Measurements from ENCODE around the gene CDYL. TPM values are rescaled to one million over a fixed set of nuclear protein-coding genes. Genes with fewer than 3 reads are reported as not detected.

CDYL gene
- total and polyA plus RNA-seq, 2 experiments from 2014 or later = 38.0 to 60.8 TPM

GRCh38 chr6:4972438-4972837, 196.2 kb downstream of the CDYL start:
- Histone ChIP-seq H3K4me1 (ENCODE audit: low read depth) (peaks cover 8% of the 10 kb centered on the region), H3K4me3 (no peak overlapping the region), H3K27me3 (no peaks in the 10 kb centered on the region), H3K27ac (no peak overlapping the region), H3K9me3 (ENCODE audit: low read depth) (no peaks in the 10 kb centered on the region), H3K36me3 (no peaks in the 10 kb centered on the region)
- no peak for DNase-seq (ENCODE audit: low read depth in 1 of 2, low spot score in 1 of 2)
- no peak for TF ChIP-seq CTCF (IDR thresholded peaks at IDR 0.05; ENCODE audit: low read depth, low read length)

GRCh38 chr6:4973415-4973814, 197.2 kb downstream of the CDYL start:
- Histone ChIP-seq H3K4me3 (no peak overlapping the region), H3K27me3 (no peaks in the 10 kb centered on the region), H3K9me3 (ENCODE audit: low read depth) (no peaks in the 10 kb centered on the region), H3K36me3 (no peaks in the 10 kb centered on the region), H3K27ac (no peak overlapping the region), H3K4me1 (ENCODE audit: low read depth) (peaks cover 8% of the 10 kb centered on the region)
- no peak for TF ChIP-seq CTCF (IDR thresholded peaks at IDR 0.05; ENCODE audit: low read depth, low read length)
- no peak for DNase-seq (ENCODE audit: low read depth in 1 of 2, low spot score in 1 of 2)

- Histone ChIP-seq H3K27ac (peak overlapping the region; percentile 35), H3K9me3 (ENCODE audit: low read depth) (no peaks in the 10 kb centered on the region), H3K27me3 (no peaks in the 10 kb centered on the region), H3K4me3 (no peak overlapping the region), H3K36me3 (no peaks in the 10 kb centered on the region), H3K4me1 (ENCODE audit: low read depth) (peaks cover 8% of the 10 kb centered on the region)
- DNase-seq (ENCODE audit: low read depth in 1 of 2, low spot score in 1 of 2) = peak; percentile 62 to 64
- TF ChIP-seq CTCF (IDR thresholded peaks at IDR 0.05; ENCODE audit: low read depth, low read length) = no peak
Measured at GRCh38 chr6:4973982-4974745, 198.0 kb downstream of the CDYL start.

- Histone ChIP-seq H3K36me3 (no peaks in the 10 kb centered on the region), H3K27me3 (no peaks in the 10 kb centered on the region), H3K9me3 (ENCODE audit: low read depth) (no peaks in the 10 kb centered on the region), H3K4me1 (ENCODE audit: low read depth) (peaks cover 4% of the 10 kb centered on the region), H3K27ac (no peak overlapping the region), H3K4me3 (no peak overlapping the region)
- no peak for DNase-seq (ENCODE audit: low read depth in 1 of 2, low spot score in 1 of 2)
- TF ChIP-seq CTCF (IDR thresholded peaks at IDR 0.05; ENCODE audit: low read depth, low read length) = no peak
Measured at GRCh38 chr6:4974962-4975361, 198.8 kb downstream of the CDYL start.

GRCh38 chr6:4975506-4975905, 199.3 kb downstream of the CDYL start:
- DNase-seq (ENCODE audit: low read depth in 1 of 2, low spot score in 1 of 2) = no peak
- no peak overlapping the region for H3K27ac ChIP-seq
- H3K36me3 ChIP-seq = no peaks in the 10 kb centered on the region
- H3K9me3 ChIP-seq (ENCODE audit: low read depth) = no peaks in the 10 kb centered on the region
- no peak overlapping the region for H3K4me3 ChIP-seq
- H3K27me3 ChIP-seq = no peaks in the 10 kb centered on the region
- H3K4me1 ChIP-seq (ENCODE audit: low read depth) = peaks cover 4% of the 10 kb centered on the region
- TF ChIP-seq CTCF (IDR thresholded peaks at IDR 0.05; ENCODE audit: low read depth, low read length) = no peak

All from cardiac muscle cell (in vitro differentiated cells and primary cell).